Ammon's horn (tissue), 1 donor: Measurements from ENCODE around the gene TEX10.

Experiments
- DNase-seq: peaks from one replicate; pipeline ENCODE4 v3.0.0-alpha.2; 2016; ENCODE audit warnings: low spot score

TEX10 gene

DNA sequence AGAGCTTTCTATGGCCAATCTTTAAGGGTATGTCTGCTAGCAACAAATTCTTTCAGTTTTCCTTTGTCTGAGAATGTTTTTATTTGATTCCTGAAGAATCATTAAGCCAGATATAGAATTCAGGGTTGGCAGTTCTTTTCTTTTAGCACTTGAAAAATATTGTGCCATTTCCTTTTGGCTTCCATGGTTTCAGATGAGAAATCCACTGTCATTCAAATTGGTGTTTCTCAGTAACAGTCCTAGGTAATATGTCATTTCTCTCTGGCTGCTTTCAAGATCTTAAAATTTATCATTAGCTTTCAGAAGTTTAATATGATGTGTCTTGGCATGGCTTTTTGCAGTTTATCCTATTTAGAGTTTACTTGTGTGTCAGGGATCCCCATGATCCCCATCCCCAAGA is 67.7 kb downstream of the TEX10 start:
- no peak for DNase-seq

DNA sequence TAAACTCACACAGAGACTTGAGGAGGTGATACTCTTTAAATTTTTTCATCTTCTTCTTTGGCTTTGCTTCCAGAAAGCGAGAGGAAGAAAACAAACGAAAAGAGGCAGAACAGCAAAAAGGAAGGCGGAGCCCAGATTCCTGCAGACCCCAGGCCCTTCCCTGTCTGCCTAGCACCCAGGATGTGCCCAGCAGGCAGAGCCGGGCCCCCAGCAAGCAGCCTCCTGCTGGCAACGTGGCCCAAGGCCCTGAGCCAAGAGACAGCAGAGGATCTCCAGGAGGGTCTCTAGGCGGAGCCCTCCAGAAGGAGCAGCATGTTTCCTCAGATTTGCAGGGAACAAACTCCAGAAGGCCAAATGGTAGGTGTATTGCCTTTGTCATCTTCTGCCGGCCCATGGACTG is 68.5 kb downstream of the TEX10 start:
- no peak for DNase-seq

DNA sequence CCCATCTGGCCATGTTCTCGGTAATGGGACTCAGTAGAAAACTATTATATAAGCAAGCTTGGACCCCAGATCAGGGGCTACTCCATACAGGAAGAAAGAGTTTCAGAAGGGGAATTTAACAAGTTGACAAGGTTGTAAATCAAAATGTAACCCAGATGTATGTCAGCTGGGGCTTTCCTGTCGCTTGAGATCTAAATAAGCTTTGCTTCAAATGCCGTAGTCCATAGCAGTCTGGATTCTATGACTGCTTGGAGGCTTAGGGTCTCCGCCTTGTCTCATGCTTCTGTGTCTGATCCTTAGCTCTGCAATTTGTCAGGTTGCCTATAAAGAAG is 70.4 kb downstream of the TEX10 start:
- DNase-seq, result no peak

DNA sequence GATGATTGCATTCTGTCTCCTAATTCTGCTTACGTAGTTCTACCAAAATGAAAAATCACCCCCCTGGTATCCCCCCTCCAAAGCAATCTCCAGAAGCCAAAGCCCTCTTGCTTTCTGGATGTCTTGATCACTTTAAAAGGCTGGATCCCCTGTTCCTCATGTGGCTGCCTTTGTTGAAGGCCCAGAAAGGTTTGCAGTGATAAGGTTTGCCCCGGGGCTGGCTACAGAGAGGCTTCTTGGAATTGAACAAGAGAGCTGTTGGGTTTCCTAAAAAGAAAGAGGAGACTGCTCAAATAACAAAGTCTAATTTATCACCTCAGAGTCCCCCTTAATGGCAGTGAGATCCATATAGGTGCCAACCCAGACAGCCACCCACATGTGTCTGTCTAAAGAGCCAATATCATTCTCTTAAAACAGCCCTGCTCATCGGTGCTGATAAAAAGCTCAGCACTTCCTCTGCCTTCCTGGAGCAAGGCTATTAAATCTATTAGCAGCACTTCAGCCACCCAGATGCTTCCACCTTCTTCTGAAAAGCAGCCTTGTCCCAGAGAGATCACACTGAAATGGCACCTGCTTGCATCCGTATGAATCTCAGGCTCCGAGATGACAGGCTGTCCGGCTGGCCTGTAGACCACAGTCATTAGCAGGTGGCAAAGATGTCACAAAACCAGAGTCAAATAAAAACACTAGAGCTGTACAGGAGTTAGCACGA is 70.9 kb downstream of the TEX10 start:
- no peak for DNase-seq

DNA sequence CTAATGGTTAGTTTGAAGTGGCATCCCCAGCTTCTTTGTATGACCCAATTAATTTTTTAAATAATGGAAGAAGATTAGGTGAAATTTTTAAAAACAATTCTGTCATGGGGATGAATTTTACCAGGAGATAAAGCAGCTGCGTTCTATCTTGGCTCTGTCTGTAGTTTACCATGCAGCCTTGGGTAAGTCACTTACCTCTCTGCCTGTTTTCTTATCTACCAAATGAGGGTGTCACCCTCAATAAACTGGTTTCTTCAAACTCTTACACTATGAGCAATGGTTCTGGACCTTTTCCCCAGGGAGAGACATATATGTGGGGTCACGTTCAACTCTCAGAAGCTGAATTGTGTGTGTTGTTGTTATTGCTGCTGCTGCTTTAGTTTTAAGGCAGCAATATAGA is 71.7 kb downstream of the TEX10 start:
- no peak for DNase-seq

DNA sequence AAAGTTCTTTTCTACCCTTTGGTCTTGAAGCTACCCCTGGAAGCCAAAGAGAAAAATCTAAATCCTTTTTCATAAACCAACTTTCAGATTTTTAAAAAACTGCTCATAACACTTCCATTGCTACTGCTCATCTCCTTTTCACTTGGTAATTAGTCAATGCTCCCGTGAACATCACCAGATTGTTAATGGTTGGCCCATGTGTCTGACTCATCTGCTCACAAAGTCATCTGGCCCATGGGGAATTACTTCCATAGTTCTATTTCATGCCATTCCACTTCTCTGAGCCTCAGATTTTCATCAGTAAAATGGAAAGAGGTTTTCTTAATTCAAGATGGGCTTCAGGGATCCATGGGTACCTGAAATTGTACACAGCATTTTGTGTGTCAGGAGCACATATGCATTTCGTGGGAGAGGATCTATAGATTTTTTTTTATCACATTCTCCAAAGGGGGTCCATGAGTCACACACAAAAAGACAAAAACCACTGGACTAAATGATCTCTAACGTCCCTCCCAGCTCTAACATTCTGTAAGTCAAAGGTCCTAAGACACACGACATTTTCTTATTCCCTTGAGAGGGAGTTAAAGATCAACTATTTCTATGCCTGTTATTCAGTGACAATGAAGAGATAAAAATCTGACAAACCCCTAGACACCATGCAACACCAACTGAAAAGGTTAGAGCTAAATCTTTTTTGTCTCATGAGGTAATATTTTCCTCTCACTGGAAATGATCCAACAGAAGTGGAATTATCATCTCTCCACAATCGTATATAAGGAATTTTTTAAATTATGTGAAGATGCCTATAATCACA is 75.4 kb downstream of the TEX10 start:
- DNase-seq, result no peak

DNA sequence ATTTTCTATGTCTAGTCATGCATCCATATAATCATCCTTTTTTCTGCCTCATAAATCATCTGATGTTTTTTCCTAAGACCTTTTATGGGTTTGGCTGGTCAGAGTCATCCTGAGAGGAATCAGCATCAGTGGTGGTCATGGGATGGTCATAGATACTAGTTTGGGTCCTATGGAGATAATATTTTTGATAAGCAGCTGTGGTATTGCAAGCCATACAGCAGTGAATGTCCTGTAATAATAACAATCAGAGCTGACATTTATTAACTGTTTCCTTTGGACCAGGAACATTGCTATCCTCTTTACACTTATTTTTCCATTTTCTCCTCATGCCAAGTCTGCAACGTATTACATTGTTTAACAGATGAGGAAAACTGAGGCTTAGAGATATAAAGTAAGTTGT is 83.1 kb downstream of the TEX10 start:
- DNase-seq, result no peak

DNA sequence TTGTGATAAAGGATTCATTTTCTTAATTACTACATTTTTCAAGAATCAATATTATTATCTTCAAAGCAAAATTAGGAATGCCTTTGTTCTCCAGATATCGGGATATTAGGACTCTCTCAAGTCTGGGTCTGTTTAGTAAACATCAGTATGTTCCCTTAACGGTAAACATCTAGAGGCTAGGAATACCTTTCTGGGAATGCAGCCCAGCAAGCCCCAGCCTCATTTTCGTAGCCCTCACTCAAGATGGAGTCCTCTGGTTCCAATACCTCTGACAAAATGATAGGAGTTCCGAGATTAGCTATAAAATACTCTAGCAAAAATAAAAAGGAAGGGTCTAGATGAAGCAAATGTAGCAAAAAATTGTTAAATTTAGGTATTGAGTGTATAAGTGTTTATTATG is 84.5 kb downstream of the TEX10 start:
- DNase-seq, result no peak

DNA sequence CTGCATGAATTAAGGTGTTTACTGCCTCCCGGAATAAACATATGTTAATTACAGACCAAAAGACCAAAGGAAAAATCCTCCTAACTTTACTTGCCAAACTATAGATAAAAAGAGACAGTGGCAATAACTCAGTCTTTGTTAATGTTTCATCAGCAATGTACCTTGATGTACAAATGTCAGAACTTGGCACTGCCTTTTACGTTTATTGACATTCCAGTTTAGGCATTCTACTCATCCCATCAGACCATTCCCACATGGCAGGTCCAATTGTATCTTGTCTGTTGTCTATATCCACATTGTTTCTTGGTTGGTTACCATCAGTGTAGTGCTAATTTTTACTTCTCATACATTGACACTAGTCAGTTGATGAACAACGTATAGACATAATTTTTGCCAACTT is 85.5 kb downstream of the TEX10 start:
- no peak for DNase-seq
